ENCODE data around the gene RNF186.

Gene RNF186, protein sequence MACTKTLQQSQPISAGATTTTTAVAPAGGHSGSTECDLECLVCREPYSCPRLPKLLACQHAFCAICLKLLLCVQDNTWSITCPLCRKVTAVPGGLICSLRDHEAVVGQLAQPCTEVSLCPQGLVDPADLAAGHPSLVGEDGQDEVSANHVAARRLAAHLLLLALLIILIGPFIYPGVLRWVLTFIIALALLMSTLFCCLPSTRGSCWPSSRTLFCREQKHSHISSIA

GRCh38 chr1:19814681-19815503 is at the start of gene RNF186:
TSS of gene RNF186 (minus strand) at chr1:19815283. CDS start at chr1:19815101, 182 bp downstream.
- TF ChIP-seq ZFX (IDR thresholded peaks at IDR 0.05): no peak
- TF ChIP-seq, protein P1, sequence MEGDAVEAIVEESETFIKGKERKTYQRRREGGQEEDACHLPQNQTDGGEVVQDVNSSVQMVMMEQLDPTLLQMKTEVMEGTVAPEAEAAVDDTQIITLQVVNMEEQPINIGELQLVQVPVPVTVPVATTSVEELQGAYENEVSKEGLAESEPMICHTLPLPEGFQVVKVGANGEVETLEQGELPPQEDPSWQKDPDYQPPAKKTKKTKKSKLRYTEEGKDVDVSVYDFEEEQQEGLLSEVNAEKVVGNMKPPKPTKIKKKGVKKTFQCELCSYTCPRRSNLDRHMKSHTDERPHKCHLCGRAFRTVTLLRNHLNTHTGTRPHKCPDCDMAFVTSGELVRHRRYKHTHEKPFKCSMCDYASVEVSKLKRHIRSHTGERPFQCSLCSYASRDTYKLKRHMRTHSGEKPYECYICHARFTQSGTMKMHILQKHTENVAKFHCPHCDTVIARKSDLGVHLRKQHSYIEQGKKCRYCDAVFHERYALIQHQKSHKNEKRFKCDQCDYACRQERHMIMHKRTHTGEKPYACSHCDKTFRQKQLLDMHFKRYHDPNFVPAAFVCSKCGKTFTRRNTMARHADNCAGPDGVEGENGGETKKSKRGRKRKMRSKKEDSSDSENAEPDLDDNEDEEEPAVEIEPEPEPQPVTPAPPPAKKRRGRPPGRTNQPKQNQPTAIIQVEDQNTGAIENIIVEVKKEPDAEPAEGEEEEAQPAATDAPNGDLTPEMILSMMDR (conservative IDR thresholded peaks at IDR 0.05): no peak
- no peak within 1 kb of the TSS for H3K27ac ChIP-seq

- H3K27ac ChIP-seq: no peak overlapping the region
- no peak for TF ChIP-seq ZFX (IDR thresholded peaks at IDR 0.05)
- TF ChIP-seq, protein P1 (conservative IDR thresholded peaks at IDR 0.05): no peak
These were observed 49.6 kb upstream of the RNF186 start for GRCh38 chr1:19864570-19865160.

DNA sequence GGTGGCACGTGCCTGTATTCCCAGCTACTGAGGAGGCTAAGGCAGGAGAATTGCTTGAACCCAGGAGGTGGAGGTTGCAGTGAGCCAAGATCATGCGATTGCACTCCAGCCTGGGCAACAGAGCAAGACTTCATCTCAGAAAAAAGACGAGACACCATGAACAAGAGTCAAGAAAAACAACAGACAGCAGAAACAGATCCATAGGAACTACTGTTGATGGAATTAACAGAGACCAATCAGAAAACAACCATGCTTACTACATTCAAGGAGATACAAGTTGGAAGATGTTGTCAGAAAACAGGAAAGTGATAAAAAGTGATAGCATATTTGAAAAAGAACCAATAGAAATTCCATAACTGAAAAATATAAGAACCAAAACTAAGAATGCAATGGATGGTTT is 47.9 kb upstream of the RNF186 start:
- TF ChIP-seq ZFX (IDR thresholded peaks at IDR 0.05): no peak
- TF ChIP-seq, protein P1 (conservative IDR thresholded peaks at IDR 0.05): no peak
- no peak overlapping the region for H3K27ac ChIP-seq

DNA sequence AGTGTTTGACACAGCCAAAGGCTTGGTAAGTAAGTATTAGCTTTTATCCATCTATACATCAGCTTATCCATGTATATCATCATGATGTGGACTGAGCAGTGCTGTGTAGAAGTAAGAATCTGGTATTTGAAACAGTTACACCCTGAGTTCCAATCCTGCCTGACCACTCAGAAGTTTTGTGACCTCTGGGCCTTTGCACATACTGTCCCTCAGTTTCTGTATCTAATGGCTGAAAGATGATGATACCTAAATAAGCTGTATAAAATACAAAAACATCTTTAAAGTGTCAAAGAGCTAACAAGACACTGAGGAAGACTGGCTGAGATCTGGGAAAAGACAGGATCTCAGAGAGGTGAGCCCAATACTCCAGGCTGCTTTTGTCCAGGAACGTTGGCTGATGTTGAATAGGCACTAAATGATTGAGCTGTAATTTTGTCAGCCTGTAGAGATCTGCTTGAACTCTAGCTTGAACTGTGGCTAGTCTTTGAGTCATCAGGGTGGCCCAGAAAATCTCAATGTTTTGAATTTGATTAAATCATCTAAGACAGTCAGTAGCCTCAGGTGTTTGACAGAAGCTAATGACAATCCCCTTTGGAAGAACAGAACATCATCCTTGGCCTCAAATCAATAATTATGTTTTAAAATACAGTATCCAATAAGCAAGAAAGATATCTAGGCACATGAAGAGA is 46.9 kb upstream of the RNF186 start:
- no peak overlapping the region for H3K27ac ChIP-seq
- no peak for TF ChIP-seq ZFX (IDR thresholded peaks at IDR 0.05)
- TF ChIP-seq, protein P1 (conservative IDR thresholded peaks at IDR 0.05): no peak

DNA sequence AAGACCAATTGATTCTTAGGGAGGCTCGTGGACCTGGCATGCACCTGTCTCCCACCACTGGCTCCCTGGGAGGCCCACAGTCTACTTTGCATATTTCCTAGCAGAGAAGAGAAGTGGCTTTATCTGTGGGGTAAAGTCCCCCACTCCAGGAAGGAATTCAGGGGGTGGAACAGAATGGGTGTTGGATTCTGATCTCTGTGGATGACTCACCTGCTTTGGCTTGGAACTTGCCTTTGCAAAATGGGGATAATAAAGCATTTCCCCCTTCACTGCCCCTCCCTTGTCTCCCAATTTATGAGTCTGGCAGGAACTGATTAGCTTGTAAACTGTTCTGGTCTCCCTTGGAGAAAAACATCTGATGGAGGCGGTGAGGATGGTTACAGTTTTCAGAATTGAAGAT is 46.0 kb upstream of the RNF186 start:
- no peak overlapping the region for H3K27ac ChIP-seq
- TF ChIP-seq ZFX (IDR thresholded peaks at IDR 0.05): no peak
- TF ChIP-seq, protein P1 (conservative IDR thresholded peaks at IDR 0.05): no peak

- no peak overlapping the region for H3K27ac ChIP-seq
- TF ChIP-seq ZFX (IDR thresholded peaks at IDR 0.05): no peak
- TF ChIP-seq, protein P1 (conservative IDR thresholded peaks at IDR 0.05): no peak
These were observed 45.3 kb upstream of the RNF186 start for GRCh38 chr1:19860418-19860817.
